Activated CD8-positive, alpha-beta memory T cell treated with anti-CD3 and anti-CD28 coated beads for 4 hours (primary cell): ENCODE results near the gene KLK13.

Source experiments
- DNase-seq, 2 donors: peaks; one replicate each; pipeline ENCODE4 v3.0.0-alpha.2; 2020; ENCODE audit warnings: low read depth in 2 of 2

Gene KLK13

DNA sequence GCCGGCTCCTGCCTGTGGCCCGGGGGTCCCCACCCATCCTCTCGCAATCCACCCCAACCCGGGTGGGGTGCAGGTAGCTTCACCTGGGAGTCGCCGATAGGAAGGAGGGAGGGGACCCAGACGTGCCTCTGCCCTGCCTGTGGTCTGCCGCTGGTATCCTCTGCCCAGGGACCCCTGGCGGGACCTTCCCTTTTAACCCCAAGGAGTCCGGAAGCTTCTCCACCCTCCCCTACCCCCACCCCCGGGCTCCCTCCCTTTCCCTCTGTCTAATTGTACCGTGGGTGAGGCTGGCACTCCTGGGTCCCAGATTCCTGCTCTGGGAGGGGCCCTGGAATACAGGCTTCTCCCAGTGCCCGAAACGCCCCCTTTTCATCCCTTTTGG, 45.4 kb downstream of the KLK13 start, which contains the start of gene KLK10:
Gene KLK10, minus strand, starts transcription at position 166 of the 382 bp plus-strand sequence. CDS start 579 bp downstream, outside the sequence.
- no peak for DNase-seq

- DNase-seq: no peak
These were observed 45.9 kb downstream of the KLK13 start for GRCh38 chr19:51018745-51019543.

- peak in 1 of 2 donors; percentile 16 for DNase-seq
These were observed 47.9 kb downstream of the KLK13 start for GRCh38 chr19:51016798-51017683.

DNA sequence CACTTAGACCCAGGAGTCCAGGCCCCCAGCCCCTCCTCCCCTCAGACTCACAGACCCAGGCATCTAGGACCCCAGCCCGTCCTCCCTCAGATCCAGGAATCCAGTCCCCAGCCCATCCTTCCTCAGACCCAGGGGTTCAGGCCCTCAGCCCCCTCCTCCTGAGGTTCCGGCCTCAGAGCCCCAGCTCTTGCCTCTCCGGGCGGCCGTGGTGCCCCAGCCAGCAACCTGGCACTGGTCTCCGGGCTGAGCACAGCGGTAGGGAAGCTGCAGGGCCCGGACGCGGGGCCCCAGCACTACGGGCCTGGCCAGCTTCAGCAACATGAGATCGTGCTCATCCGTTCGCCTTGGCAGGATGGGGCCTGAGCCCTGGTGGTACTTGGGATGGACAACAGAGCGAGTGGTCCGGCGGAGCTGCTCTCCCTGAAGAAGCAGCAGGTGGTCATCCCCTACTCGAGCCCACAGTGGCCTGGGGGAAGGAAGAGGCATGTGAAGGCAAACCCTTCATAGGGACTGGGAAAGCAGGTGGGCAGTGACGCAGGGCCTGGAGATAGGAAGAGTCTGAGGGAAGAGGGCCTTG, 49.1 kb downstream of the KLK13 start:
- no peak for DNase-seq

DNA sequence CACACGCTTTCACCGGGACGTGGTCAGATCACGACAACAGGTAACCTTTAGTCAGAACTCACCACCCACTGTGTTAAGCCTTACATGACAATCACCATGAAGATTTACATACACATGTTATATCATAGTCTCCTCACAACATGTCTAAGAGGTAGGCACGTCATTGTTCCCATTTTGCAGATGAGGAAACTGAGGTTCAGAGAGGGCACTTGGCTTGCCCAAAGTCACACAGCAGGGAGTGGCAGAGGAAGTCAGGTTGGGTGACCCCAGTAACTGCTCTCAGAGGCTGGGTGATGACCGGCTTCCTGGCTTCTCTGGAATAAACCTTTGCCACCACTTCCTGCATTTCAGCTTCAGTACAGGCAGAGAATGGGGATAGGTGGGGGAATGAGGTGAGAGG, 50.6 kb downstream of the KLK13 start:
- no peak for DNase-seq

DNA sequence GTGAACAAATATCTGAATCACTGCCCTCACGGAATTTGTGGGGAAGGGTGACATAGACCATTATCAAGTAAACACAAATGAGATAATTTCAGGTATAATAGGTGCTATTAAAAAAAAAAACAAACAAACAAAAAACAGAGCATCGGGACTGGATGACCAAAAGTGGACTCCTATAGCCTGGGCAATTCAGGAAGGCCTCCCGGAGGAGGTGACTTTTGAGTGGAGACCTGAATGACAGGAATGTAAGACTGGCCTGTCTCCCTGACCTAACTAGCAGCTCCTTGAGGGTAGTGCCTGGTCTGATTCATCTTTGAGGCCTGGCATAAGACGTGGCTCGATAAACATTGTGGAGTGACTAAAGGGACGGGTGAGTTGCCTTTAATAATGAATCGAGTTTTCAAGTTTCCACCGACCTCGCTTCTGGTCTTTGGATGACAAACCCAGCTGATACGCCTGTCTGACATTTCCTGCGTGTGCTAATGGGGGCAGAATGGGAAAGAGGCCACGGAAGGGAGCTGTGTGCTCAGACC, 52.2 kb downstream of the KLK13 start:
- DNase-seq: no peak

- no peak for DNase-seq
These were observed 54.7 kb downstream of the KLK13 start for GRCh38 chr19:51010066-51010795.

DNA sequence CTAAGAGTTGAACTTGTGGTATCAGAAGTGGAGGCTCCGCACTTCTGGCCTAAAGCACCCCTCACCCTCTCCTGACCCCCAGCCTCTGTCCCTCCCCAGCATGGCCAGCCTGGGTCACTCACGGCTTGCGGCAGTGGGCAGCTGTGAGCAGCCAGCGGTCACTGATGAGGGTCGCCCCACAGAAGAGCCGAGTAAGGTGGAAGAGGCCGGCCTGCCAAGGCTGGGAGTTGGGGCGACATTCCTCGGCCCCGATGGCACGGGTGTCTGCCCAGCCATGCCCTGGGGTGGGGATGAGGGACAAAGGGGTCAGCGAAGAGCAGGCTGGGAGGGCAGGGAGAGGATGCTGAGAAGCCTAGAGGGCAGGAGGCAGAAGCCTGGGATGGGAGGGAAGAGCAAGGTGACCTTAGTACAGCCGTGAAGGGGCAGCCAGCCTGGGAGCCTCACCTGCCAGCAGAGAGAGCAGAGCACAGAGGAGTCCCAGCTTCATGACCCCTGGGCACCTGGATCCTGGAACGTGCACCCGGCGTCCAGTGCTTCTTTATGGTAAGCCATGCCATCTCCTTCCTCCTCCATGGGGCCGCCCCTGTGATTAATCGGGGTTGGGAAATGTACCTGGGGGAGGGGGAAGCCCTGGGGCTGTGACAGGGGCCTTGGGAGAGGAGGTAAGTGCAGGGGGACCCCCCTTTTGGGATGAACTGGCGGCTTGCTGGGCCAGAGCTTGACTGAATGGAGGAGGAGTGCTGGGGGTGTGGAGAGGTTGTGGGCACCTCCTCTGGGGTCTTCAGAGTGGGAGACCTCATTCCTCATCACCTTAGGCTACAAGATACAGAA, 55.6 kb downstream of the KLK13 start:
- DNase-seq: no peak

- DNase-seq: no peak
These were observed 57.4 kb downstream of the KLK13 start for GRCh38 chr19:51007488-51007887.

DNA sequence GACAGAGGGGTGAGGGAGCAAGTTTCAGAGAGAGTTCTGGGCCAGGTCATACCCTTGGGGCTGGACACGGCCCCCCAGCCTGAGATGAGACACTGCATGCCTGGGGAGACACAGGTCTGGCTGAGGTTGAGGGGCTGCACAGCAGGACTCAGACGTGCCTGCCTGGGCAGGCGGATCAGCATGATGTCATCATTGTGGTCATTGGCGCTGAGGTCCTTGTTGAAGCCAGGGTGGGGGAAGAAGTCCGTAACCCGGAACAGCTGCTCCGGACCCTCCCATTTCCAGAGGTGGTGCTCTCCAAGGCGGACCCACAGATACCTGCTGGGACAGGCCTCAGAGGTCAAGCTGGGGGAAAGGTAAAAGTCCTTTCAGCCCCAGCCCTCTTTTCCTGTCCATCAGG, 58.5 kb downstream of the KLK13 start:
- no peak for DNase-seq
